HepG2 (cell line): ENCODE data around the gene RPS6KB2. TPM values are rescaled to one million over a fixed set of nuclear protein-coding genes. Genes with fewer than 3 reads are reported as not detected.
A peak's percentile ranks its signal among the peaks of the same experiment; 100 is the strongest.

Experiments
- ETV5 ChIP-seq: IDR thresholded peaks from 2 replicates; pipeline ENCODE4 v1.6.1; 2018; ENCODE audit warnings: missing biosample characterization, missing genetic modification reagents, inconsistent platforms, borderline replicate concordance
- FOXA3 ChIP-seq: IDR thresholded peaks from 2 replicates; pipeline ENCODE4 v1.6.1; 2016; ENCODE audit warnings: missing genetic modification reagents, missing compliant biosample characterization
- GFI1 ChIP-seq: sonication (generic); formaldehyde crosslinking; IDR thresholded peaks from 2 replicates; pipeline ENCODE4 v1.5.0; 2020; ENCODE audit warnings: missing genetic modification reagents, mild to moderate bottlenecking, borderline replicate concordance
- HMG20B ChIP-seq: conservative IDR thresholded peaks from 2 replicates; pipeline ENCODE4 v1.6.1; 2016; ENCODE audit warnings: missing genetic modification reagents, missing compliant biosample characterization
- KAT2B ChIP-seq: fragments of 150-350 bp; IDR thresholded peaks from 2 replicates; pipeline ENCODE4 v1.6.1; 2014; ENCODE audit warnings: low read depth, low read length, borderline replicate concordance
- KDM2A ChIP-seq: sonication (generic); formaldehyde crosslinking; IDR thresholded peaks from 2 replicates; pipeline ENCODE4 v1.4.0; 2020; ENCODE audit warnings: low read depth, missing genetic modification reagents, borderline replicate concordance
- MAX ChIP-seq: IDR thresholded peaks from 2 replicates; pipeline ENCODE4 v1.6.1; 2012; ENCODE audit warnings: inconsistent platforms
- MBD4 ChIP-seq: IDR thresholded peaks from 2 replicates; pipeline ENCODE4 v1.6.1; 2012; ENCODE audit warnings: low read length, inconsistent platforms, borderline replicate concordance
- RFX5 ChIP-seq: IDR thresholded peaks from 2 replicates; pipeline ENCODE4 v1.6.1; 2011; ENCODE audit warnings: low read depth, low read length, improper control_type of control experiment
- RORA ChIP-seq: sonication (generic); formaldehyde crosslinking; IDR thresholded peaks from 2 replicates; pipeline ENCODE4 v1.5.0; 2020; ENCODE audit warnings: mild to moderate bottlenecking, missing genetic modification reagents, moderate library complexity
- SKIL ChIP-seq: sonication (generic); formaldehyde crosslinking; IDR thresholded peaks from 2 replicates; pipeline ENCODE4 v1.8.0; 2022; ENCODE audit warnings: missing genetic modification reagents, mild to moderate bottlenecking, moderate library complexity, borderline replicate concordance
- SP5 ChIP-seq: IDR thresholded peaks from 2 replicates; pipeline ENCODE4 v1.6.1; 2016; ENCODE audit warnings: low read depth, borderline replicate concordance
- THRA ChIP-seq: sonication (generic); formaldehyde crosslinking; IDR thresholded peaks from 2 replicates; pipeline ENCODE4 v1.4.0; 2020; ENCODE audit warnings: missing genetic modification reagents, borderline replicate concordance
- ZBTB10 ChIP-seq: sonication (generic); formaldehyde crosslinking; IDR thresholded peaks from 2 replicates; pipeline ENCODE4 v1.4.0; 2020; ENCODE audit warnings: missing genetic modification reagents, borderline replicate concordance
- ZNF3 ChIP-seq: IDR thresholded peaks from 2 replicates; pipeline ENCODE4 v1.7.0; 2017; ENCODE audit warnings: inconsistent platforms
- ZNF326 ChIP-seq: sonication (generic); formaldehyde crosslinking; IDR thresholded peaks from 2 replicates; pipeline ENCODE4 v1.4.0; 2020; ENCODE audit warnings: missing genetic modification reagents, borderline replicate concordance
- ZNF605 ChIP-seq: sonication (generic); formaldehyde crosslinking; IDR thresholded peaks from 2 replicates; pipeline ENCODE4 v1.8.0; 2022; ENCODE audit warnings: mild to moderate bottlenecking, missing genetic modification reagents
- polyA plus RNA-seq, 8 experiments: library from polyadenylated mRNA; depleted of rRNA in 3 of 8; stranded (reverse) in 7 of 8; unstranded in 1 of 8; fragments of >200 nt; fragmentation: Illumina TruSeq in 4 of 8; extraction: Trizol in 4 of 8; gene quantifications; 2 replicates each; pipeline versions ENCODE4 v1.2.1 to v1.2.3, GENCODE V29; 2011 to 2016; ENCODE audit warnings: low read depth in 4 of 8, missing spikeins in 1 of 8, mixed read lengths in 1 of 8; ENCODE audit not compliant: insufficient read depth in 1 of 8
- total RNA-seq, 5 experiments: library from RNA; depleted of rRNA; stranded (reverse); fragments of >200 nt; fragmentation: Illumina TruSeq; extraction: Trizol; gene quantifications; 2 replicates each; pipeline ENCODE4 v1.2.3, GENCODE V29; 2016; ENCODE audit warnings: low read depth in 1 of 5

The RPS6KB2 gene
- total and polyA plus RNA-seq, 2 of the 13 experiments (the other 11 are each of a cell fraction or from before 2014, with no cell fraction given), result 52.9 to 54.8 TPM

- no peak for TF ChIP-seq ZBTB10
- TF ChIP-seq SKIL, result no peak
- no peak for TF ChIP-seq THRA (CRISPR knock-in tag)
- peak; percentile 28; the same call in 1 of the 2 replicates for TF ChIP-seq FOXA3 (CRISPR knock-in tag)
- TF ChIP-seq ETV5 (CRISPR knock-in tag), result no peak; the same call in 1 of the 2 replicates
- peak; percentile 38; the same call in 1 of the 2 replicates for TF ChIP-seq KDM2A (CRISPR knock-in tag)
- TF ChIP-seq HMG20B (CRISPR knock-in tag), result 0 out of 2 replicates have a peak, but pooled peaks have one; percentile 21
- no peak for TF ChIP-seq RFX5
- 0 out of 2 replicates have a peak, but pooled peaks have one; percentile 31 for TF ChIP-seq ZNF605 (CRISPR knock-in tag)
- no peak for TF ChIP-seq GFI1 (CRISPR knock-in tag)
- TF ChIP-seq SP5 (CRISPR knock-in tag), result peak; percentile 14; the same call in 1 of the 2 replicates
- peak; percentile 99 for TF ChIP-seq ZNF3
- no peak for TF ChIP-seq ZNF326
- no peak for TF ChIP-seq RORA (CRISPR knock-in tag)
- TF ChIP-seq KAT2B, result no peak
- no peak for TF ChIP-seq MAX
- no peak for TF ChIP-seq MBD4
- TF ChIP-seq, all 625 proteins: peak for 15
Measured at GRCh38 chr11:67416416-67417335, 11.6 kb upstream of the RPS6KB2 start (continued).
